K562 (cell line): ENCODE results near the gene ZNF441. TPM values are rescaled to one million over a fixed set of nuclear protein-coding genes. Genes with fewer than 3 reads are reported as not detected.

Source experiments
- ATF1 ChIP-seq, 2 experiments: fragments of 450-650 bp in 1 of 2; IDR thresholded peaks; 2 replicates each; pipeline ENCODE4 v1.6.1; 2016; ENCODE audit warnings: missing compliant biosample characterization in 1 of 2, missing genetic modification characterization in 1 of 2
- CBX1 ChIP-seq: sonication (generic); IDR thresholded peaks from 2 replicates; pipeline ENCODE4 v1.6.1; 2016; ENCODE audit warnings: antibody characterized with exemption, low read depth, mild to moderate bottlenecking
- CEBPG ChIP-seq, 3 experiments: fragments of 200-800 bp in 1 of 3; sonication (Bioruptor generic) in 1 of 3; sonication (generic) in 1 of 3; formaldehyde crosslinking in 1 of 3; IDR thresholded peaks in 2 of 3; conservative IDR thresholded peaks in 1 of 3; 2 replicates each; pipeline versions ENCODE4 v1.6.1 to v1.8.0; 2016 to 2022; ENCODE audit warnings: missing compliant biosample characterization in 2 of 3, missing genetic modification characterization in 2 of 3, mild to moderate bottlenecking in 1 of 3, missing genetic modification reagents in 1 of 3
- DACH1 ChIP-seq: fragments of 450-650 bp; IDR thresholded peaks from 2 replicates; pipeline ENCODE4 v1.6.1; 2018; ENCODE audit not compliant: partially characterized antibody
- MTA1 ChIP-seq: fragments of 450-650 bp; IDR thresholded peaks from 2 replicates; pipeline ENCODE4 v1.6.1; 2017; ENCODE audit warnings: borderline replicate concordance
- NCOA6 ChIP-seq: fragments of 450-650 bp; IDR thresholded peaks from 2 replicates; pipeline ENCODE4 v1.6.1; 2017; ENCODE audit warnings: mild to moderate bottlenecking
- NELFE ChIP-seq: IDR thresholded peaks from 2 replicates; pipeline ENCODE4 v1.6.1; 2011; ENCODE audit warnings: mild to moderate bottlenecking; ENCODE audit not compliant: insufficient read depth, insufficient read length
- NFATC3 ChIP-seq: fragments of 450-650 bp; IDR thresholded peaks from 2 replicates; pipeline ENCODE4 v1.6.1; 2017; ENCODE audit warnings: mild to moderate bottlenecking
- PCBP2 ChIP-seq: fragments of 200-400 bp; formaldehyde crosslinking; IDR thresholded peaks from 2 replicates; pipeline ENCODE4 v1.6.1; 2018; ENCODE audit warnings: low read length, low read depth, mild to moderate bottlenecking, moderate library complexity; ENCODE audit not compliant: poor library complexity, severe bottlenecking
- PRPF4 ChIP-seq: fragments of 200-400 bp; formaldehyde crosslinking; IDR thresholded peaks from one replicate; pipeline ENCODE4 v1.6.1; 2017; ENCODE audit warnings: low read length, low read depth, mild to moderate bottlenecking; ENCODE audit not compliant: insufficient read depth, poor library complexity, severe bottlenecking
- RBM25 ChIP-seq: fragments of 200-400 bp; formaldehyde crosslinking; IDR thresholded peaks from 2 replicates; pipeline ENCODE4 v1.6.1; 2018; ENCODE audit warnings: low read length, low read depth, moderate library complexity; ENCODE audit not compliant: severe bottlenecking
- SMAD3 ChIP-seq: fragments of 450-650 bp; formaldehyde crosslinking; conservative IDR thresholded peaks from 2 replicates; pipeline ENCODE4 v1.4.0; 2020; ENCODE audit warnings: mild to moderate bottlenecking
- ZNF124 ChIP-seq: sonication (generic); formaldehyde crosslinking; IDR thresholded peaks from 2 replicates; pipeline ENCODE4 v1.8.1; 2022; ENCODE audit warnings: missing genetic modification reagents
- ZNF507 ChIP-seq: conservative IDR thresholded peaks from 2 replicates; pipeline ENCODE4 v1.6.1; 2017; ENCODE audit warnings: missing genetic modification characterization, missing compliant biosample characterization
- ZNF717 ChIP-seq: fragments of 250-450 bp; sonication (Bioruptor Pico); IDR thresholded peaks from 2 replicates; pipeline ENCODE4 v1.5.0; 2021
- polyA plus RNA-seq, 8 experiments: library from polyadenylated mRNA; depleted of rRNA in 4 of 8; stranded (reverse) in 5 of 8; unstranded in 3 of 8; fragments of >200 nt; fragmentation: Nextera tagmentation in 2 of 8; fragmentation: Illumina TruSeq in 1 of 8; extraction: Ambion mirVana in 2 of 8; extraction: Trizol in 1 of 8; gene quantifications; 2 replicates each; pipeline versions ENCODE4 v1.2.1 to v1.2.3, GENCODE V29; 2011 to 2014; ENCODE audit warnings: inconsistent platforms in 1 of 8, missing spikeins in 1 of 8
- total RNA-seq, 7 experiments: library from RNA; depleted of rRNA in 6 of 7; stranded (reverse); fragments of >200 nt in 6 of 7; fragmentation: Illumina TruSeq in 2 of 7; extraction: Trizol in 2 of 7; gene quantifications; 2 replicates each; pipeline versions ENCODE4 v1.2.1 to v1.2.3, GENCODE V29; 2011 to 2021; ENCODE audit warnings: low replicate concordance in 1 of 7
- TF ChIP-seq, protein P1 (sequence below): fragments of 450-650 bp; formaldehyde crosslinking; IDR thresholded peaks from 2 replicates; pipeline ENCODE4 v1.4.0; 2020; ENCODE audit warnings: mild to moderate bottlenecking
- TF ChIP-seq, protein P2 (sequence below): sonication (generic); formaldehyde crosslinking; IDR thresholded peaks from 2 replicates; pipeline ENCODE4 v1.8.0; 2022; ENCODE audit warnings: mild to moderate bottlenecking, missing genetic modification reagents
- TF ChIP-seq, protein P3 (sequence below): fragments of 450-650 bp; IDR thresholded peaks from 2 replicates; pipeline ENCODE4 v1.6.1; 2016; ENCODE audit warnings: antibody characterized with exemption
- TF ChIP-seq, protein P4 (sequence below): fragments of 250-450 bp; sonication (Bioruptor Pico); IDR thresholded peaks from 2 replicates; pipeline ENCODE4 v1.4.0; 2020; ENCODE audit warnings: mild to moderate bottlenecking
- TF ChIP-seq, protein P5 (sequence below): fragments of 250-450 bp; sonication (Bioruptor Pico); IDR thresholded peaks from 2 replicates; pipeline ENCODE4 v1.9.0; 2021; ENCODE audit warnings: mild to moderate bottlenecking
- TF ChIP-seq, protein P6 (sequence below): fragments of 200-800 bp; sonication (Bioruptor generic); IDR thresholded peaks from 2 replicates; pipeline ENCODE4 v1.6.1; 2017; ENCODE audit warnings: missing genetic modification characterization, missing compliant biosample characterization

ZNF441 gene
- total and polyA plus RNA-seq, 9 of the 15 experiments (the other 6 are each of a cell fraction or from before 2014, with no cell fraction given): 1.9 to 14.0 (median 7.8) TPM

DNA sequence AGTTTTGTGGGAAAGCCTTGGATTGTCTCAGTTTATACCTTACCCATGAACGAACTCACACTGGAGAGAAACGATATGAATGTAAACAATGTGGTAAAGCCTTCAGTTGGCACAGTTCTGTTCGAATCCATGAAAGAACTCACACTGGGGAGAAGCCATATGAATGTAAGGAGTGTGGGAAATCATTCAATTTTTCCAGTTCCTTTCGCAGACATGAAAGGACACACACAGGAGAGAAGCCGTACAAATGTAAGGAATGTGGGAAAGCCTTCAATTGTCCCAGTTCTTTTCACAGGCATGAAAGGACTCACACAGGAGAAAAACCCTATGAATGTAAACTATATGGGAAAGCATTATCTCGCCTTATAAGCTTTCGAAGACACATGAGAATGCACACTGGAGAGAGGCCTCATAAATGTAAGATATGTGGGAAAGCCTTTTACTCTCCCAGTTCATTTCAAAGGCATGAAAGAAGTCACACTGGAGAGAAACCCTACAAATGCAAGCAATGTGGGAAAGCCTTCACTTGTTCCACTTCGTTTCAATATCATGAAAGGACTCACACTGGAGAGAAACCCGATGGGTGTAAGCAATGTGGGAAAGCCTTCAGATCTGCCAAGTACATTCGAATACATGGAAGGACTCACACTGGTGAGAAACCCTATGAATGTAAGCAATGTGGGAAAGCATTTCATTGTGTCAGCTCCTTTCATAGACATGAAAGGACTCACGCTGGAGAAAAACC is 39.7 kb downstream of the ZNF441 start (continued):
- TF ChIP-seq, protein P1, sequence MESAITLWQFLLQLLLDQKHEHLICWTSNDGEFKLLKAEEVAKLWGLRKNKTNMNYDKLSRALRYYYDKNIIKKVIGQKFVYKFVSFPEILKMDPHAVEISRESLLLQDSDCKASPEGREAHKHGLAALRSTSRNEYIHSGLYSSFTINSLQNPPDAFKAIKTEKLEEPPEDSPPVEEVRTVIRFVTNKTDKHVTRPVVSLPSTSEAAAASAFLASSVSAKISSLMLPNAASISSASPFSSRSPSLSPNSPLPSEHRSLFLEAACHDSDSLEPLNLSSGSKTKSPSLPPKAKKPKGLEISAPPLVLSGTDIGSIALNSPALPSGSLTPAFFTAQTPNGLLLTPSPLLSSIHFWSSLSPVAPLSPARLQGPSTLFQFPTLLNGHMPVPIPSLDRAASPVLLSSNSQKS (CRISPR knock-in tag): no peak
- TF ChIP-seq NCOA6 (no peak), NFATC3 (no peak), MTA1 (no peak), SMAD3 (no peak), ZNF124 (CRISPR knock-in tag) (no peak), NELFE (no peak), CBX1 (peak; percentile 44; the same call in 1 of the 2 replicates), DACH1 (no peak), ZNF507 (no peak), RBM25 (peak; percentile 69), CEBPG (CRISPR knock-in tag; IDR thresholded peaks at IDR 0.05) (no peak), CEBPG (tag; conservative IDR thresholded peaks at IDR 0.05 in 1 of 2, IDR thresholded peaks at IDR 0.05 in 1 of 2) (no peak), ATF1 (CRISPR knock-in tag; IDR thresholded peaks at IDR 0.05) (no peak), ATF1 (tag; IDR thresholded peaks at IDR 0.05) (no peak), PRPF4 (no peak), ZNF717 (no peak), PCBP2 (no peak)
- TF ChIP-seq, protein P2, sequence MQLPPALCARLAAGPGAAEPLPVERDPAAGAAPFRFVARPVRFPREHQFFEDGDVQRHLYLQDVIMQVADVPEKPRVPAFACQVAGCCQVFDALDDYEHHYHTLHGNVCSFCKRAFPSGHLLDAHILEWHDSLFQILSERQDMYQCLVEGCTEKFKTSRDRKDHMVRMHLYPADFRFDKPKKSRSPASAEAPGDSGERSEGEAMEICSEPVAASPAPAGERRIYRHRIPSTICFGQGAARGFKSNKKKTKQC (CRISPR knock-in tag): no peak
- TF ChIP-seq, protein P3, sequence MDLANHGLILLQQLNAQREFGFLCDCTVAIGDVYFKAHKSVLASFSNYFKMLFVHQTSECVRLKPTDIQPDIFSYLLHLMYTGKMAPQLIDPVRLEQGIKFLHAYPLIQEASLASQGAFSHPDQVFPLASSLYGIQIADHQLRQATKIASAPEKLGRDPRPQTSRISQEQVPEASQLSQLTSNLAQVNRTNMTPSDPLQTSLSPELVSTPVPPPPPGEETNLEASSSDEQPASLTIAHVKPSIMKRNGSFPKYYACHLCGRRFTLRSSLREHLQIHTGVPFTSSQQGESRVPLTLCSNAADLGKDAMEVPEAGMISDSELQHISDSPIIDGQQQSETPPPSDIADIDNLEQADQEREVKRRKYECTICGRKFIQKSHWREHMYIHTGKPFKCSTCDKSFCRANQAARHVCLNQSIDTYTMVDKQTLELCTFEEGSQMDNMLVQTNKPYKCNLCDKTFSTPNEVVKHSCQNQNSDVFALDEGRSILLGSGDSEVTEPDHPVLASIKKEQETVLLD: no peak
- TF ChIP-seq, protein P4, sequence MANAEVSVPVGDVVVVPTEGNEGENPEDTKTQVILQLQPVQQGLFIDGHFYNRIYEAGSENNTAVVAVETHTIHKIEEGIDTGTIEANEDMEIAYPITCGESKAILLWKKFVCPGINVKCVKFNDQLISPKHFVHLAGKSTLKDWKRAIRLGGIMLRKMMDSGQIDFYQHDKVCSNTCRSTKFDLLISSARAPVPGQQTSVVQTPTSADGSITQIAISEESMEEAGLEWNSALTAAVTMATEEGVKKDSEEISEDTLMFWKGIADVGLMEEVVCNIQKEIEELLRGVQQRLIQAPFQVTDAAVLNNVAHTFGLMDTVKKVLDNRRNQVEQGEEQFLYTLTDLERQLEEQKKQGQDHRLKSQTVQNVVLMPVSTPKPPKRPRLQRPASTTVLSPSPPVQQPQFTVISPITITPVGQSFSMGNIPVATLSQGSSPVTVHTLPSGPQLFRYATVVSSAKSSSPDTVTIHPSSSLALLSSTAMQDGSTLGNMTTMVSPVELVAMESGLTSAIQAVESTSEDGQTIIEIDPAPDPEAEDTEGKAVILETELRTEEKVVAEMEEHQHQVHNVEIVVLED (CRISPR knock-in tag): no peak
- TF ChIP-seq, protein P5, sequence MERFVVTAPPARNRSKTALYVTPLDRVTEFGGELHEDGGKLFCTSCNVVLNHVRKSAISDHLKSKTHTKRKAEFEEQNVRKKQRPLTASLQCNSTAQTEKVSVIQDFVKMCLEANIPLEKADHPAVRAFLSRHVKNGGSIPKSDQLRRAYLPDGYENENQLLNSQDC (CRISPR knock-in tag): no peak
- TF ChIP-seq, protein P6, sequence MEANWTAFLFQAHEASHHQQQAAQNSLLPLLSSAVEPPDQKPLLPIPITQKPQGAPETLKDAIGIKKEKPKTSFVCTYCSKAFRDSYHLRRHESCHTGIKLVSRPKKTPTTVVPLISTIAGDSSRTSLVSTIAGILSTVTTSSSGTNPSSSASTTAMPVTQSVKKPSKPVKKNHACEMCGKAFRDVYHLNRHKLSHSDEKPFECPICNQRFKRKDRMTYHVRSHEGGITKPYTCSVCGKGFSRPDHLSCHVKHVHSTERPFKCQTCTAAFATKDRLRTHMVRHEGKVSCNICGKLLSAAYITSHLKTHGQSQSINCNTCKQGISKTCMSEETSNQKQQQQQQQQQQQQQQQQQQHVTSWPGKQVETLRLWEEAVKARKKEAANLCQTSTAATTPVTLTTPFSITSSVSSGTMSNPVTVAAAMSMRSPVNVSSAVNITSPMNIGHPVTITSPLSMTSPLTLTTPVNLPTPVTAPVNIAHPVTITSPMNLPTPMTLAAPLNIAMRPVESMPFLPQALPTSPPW (CRISPR knock-in tag): no peak
